H9 (cell line): ENCODE results near the gene FSTL4. TPM values are rescaled to one million over a fixed set of nuclear protein-coding genes. Genes with fewer than 3 reads are reported as not detected.

ENCODE experiments used
- DNase-seq: peaks from one replicate; pipeline ENCODE4 v3.0.0-alpha.2; 2017
- H2AFZ ChIP-seq: one replicate; pipeline ENCODE4 v1.6.1; 2013; ENCODE audit warnings: mild to moderate bottlenecking, low read length, control low read depth, moderate library complexity
- H2AK5ac ChIP-seq: 2 replicates; pipeline ENCODE4 v1.6.1; 2013; ENCODE audit warnings: low read length, control low read depth, mixed read lengths; ENCODE audit not compliant: insufficient read length
- H2BK120ac ChIP-seq: one replicate; pipeline ENCODE4 v1.6.1; 2013; ENCODE audit warnings: low read depth, mild to moderate bottlenecking, low read length, control low read depth, inconsistent platforms; ENCODE audit not compliant: poor library complexity, severe bottlenecking
- H2BK12ac ChIP-seq: 2 replicates; pipeline ENCODE4 v1.6.1; 2013; ENCODE audit warnings: low read length, control low read depth, mixed read lengths, low read depth; ENCODE audit not compliant: insufficient read length
- H2BK15ac ChIP-seq: 2 replicates; pipeline ENCODE4 v1.6.1; 2013; ENCODE audit warnings: low read depth, low read length, control low read depth
- H2BK20ac ChIP-seq: one replicate; pipeline ENCODE4 v1.6.1; 2013; ENCODE audit warnings: low read depth, mild to moderate bottlenecking, low read length, control low read depth, inconsistent platforms; ENCODE audit not compliant: poor library complexity, severe bottlenecking
- H2BK5ac ChIP-seq: 2 replicates; pipeline ENCODE4 v1.6.1; 2013; ENCODE audit warnings: low read length, control low read depth, mixed read lengths; ENCODE audit not compliant: insufficient read length
- H3K14ac ChIP-seq: 2 replicates; pipeline ENCODE4 v1.6.1; 2013; ENCODE audit warnings: low read length, control low read depth; ENCODE audit not compliant: insufficient read depth
- H3K18ac ChIP-seq: 2 replicates; pipeline ENCODE4 v1.6.1; 2013; ENCODE audit warnings: low read depth, mild to moderate bottlenecking, mixed read lengths, low read length, control low read depth; ENCODE audit not compliant: insufficient read length
- H3K23ac ChIP-seq: 2 replicates; pipeline ENCODE4 v1.6.1; 2013; ENCODE audit warnings: low read length, control low read depth, mixed read lengths, low read depth; ENCODE audit not compliant: insufficient read length
- H3K23me2 ChIP-seq: 2 replicates; pipeline ENCODE4 v1.6.1; 2013; ENCODE audit warnings: low read depth, mild to moderate bottlenecking, mixed read lengths, low read length, control low read depth; ENCODE audit not compliant: insufficient read length, poor library complexity, severe bottlenecking
- H3K27ac ChIP-seq: 2 replicates; pipeline ENCODE4 v1.5.1; 2013; ENCODE audit warnings: low read length, control low read depth, mixed read lengths, low read depth; ENCODE audit not compliant: insufficient read length
- H3K27me3 ChIP-seq: 2 replicates; pipeline ENCODE4 v1.6.1; 2013; ENCODE audit warnings: low read length, control low read depth, inconsistent platforms; ENCODE audit not compliant: insufficient read depth
- H3K4ac ChIP-seq: 2 replicates; pipeline ENCODE4 v1.6.1; 2013; ENCODE audit warnings: low read depth, mild to moderate bottlenecking, control low read depth, inconsistent platforms, low read length, moderate library complexity
- H3K4me1 ChIP-seq: 2 replicates; pipeline ENCODE4 v1.6.1; 2013; ENCODE audit warnings: low read length, control low read depth, inconsistent platforms; ENCODE audit not compliant: insufficient read depth
- H3K4me2 ChIP-seq: 2 replicates; pipeline ENCODE4 v1.6.1; 2013; ENCODE audit warnings: low read length, control low read depth, mixed read lengths; ENCODE audit not compliant: insufficient read length, insufficient read depth
- H3K56ac ChIP-seq: 2 replicates; pipeline ENCODE4 v1.6.1; 2013; ENCODE audit warnings: low read depth, mild to moderate bottlenecking, mixed read lengths, low read length, control low read depth; ENCODE audit not compliant: insufficient read length
- H3K79me1 ChIP-seq: 2 replicates; pipeline ENCODE4 v1.6.1; 2013; ENCODE audit warnings: low read depth, mild to moderate bottlenecking, moderate library complexity, low read length, control low read depth, inconsistent platforms; ENCODE audit not compliant: insufficient read depth, poor library complexity, severe bottlenecking
- H3K79me2 ChIP-seq: 2 replicates; pipeline ENCODE4 v1.6.1; 2013; ENCODE audit warnings: low read length, control low read depth, inconsistent platforms; ENCODE audit not compliant: insufficient read depth
- H3K9ac ChIP-seq: 2 replicates; pipeline ENCODE4 v1.6.1; 2013; ENCODE audit warnings: low read length, control low read depth, mixed read lengths; ENCODE audit not compliant: insufficient read length; ENCODE audit errors: extremely low read depth
- H3K9me3 ChIP-seq: one replicate; pipeline ENCODE4 v1.6.1; 2013; ENCODE audit warnings: low read depth, low read length, inconsistent platforms; ENCODE audit not compliant: control insufficient read depth
- H3T11ph ChIP-seq: one replicate; pipeline ENCODE4 v1.6.1; 2013; ENCODE audit warnings: mild to moderate bottlenecking, low read length, control low read depth, inconsistent platforms
- H4K20me1 ChIP-seq: one replicate; pipeline ENCODE4 v1.6.1; 2013; ENCODE audit not compliant: control insufficient read depth, insufficient read length, insufficient read depth
- H4K5ac ChIP-seq: 2 replicates; pipeline ENCODE4 v1.6.1; 2013; ENCODE audit warnings: low read depth, mild to moderate bottlenecking, mixed read lengths, low read length, control low read depth; ENCODE audit not compliant: insufficient read length
- H4K8ac ChIP-seq: replicated peaks from 2 replicates; pipeline ENCODE4 v1.6.1; 2013; ENCODE audit warnings: low read length, control low read depth, mixed read lengths, low read depth; ENCODE audit not compliant: insufficient read length
- H4K91ac ChIP-seq: 2 replicates; pipeline ENCODE4 v1.6.1; 2013; ENCODE audit warnings: low read depth, mild to moderate bottlenecking, moderate library complexity, mixed read lengths, low read length, control low read depth; ENCODE audit not compliant: insufficient read length
- H3K27ac Mint-ChIP-seq, 3 experiments: 2 replicates in 2 of 3; 3 replicates in 1 of 3; pipeline ENCODE4 v1.8.0; 2020 to 2021; ENCODE audit warnings: mixed read lengths in 3 of 3, mild to moderate bottlenecking in 1 of 3, moderate library complexity in 1 of 3
- H3K27me3 Mint-ChIP-seq: 2 replicates; pipeline ENCODE4 v1.8.0; 2021; ENCODE audit warnings: low read depth, mild to moderate bottlenecking, moderate library complexity, mixed read lengths
- H3K36me3 Mint-ChIP-seq, 3 experiments: 2 replicates in 2 of 3; 3 replicates in 1 of 3; pipeline ENCODE4 v1.8.0; 2020 to 2021; ENCODE audit warnings: low read depth in 3 of 3, mixed read lengths in 3 of 3; ENCODE audit not compliant: insufficient read depth in 1 of 3
- H3K4me1 Mint-ChIP-seq, 2 experiments: 2 replicates each; pipeline ENCODE4 v1.8.0; 2020; ENCODE audit warnings: mixed read lengths in 2 of 2
- H3K4me3 Mint-ChIP-seq, 2 experiments: 2 replicates in 1 of 2; 3 replicates in 1 of 2; pipeline ENCODE4 v1.8.0; 2020 to 2021; ENCODE audit warnings: mild to moderate bottlenecking in 2 of 2, mixed read lengths in 2 of 2, moderate library complexity in 1 of 2
- H3K9me3 Mint-ChIP-seq, 2 experiments: 2 replicates in 1 of 2; 3 replicates in 1 of 2; pipeline ENCODE4 v1.8.0; 2020; ENCODE audit warnings: mild to moderate bottlenecking in 2 of 2, mixed read lengths in 2 of 2, moderate library complexity in 1 of 2
- CTCF ChIP-seq: fragments of 200-600 bp; sonication (generic); conservative IDR thresholded peaks from 3 replicates; pipeline ENCODE4 v1.8.0; 2021; ENCODE audit warnings: antibody characterized with exemption, mild to moderate bottlenecking
- WGBS: extraction: QIAGEN DNeasy Blood & Tissue Kit; methylation state at CpG from one replicate; pipeline ENCODE4 v1.1.7; 2013; ENCODE audit warnings: missing lambda C conversion rate, low lambda C conversion rate, mixed read lengths; ENCODE audit not compliant: insufficient read length; ENCODE audit errors: extremely low coverage; 5-methylcytosine and 5-hydroxymethylcytosine counted together
- total RNA-seq: library from RNA; stranded (reverse); gene quantifications from 2 replicates; pipeline ENCODE4 v1.2.1, GENCODE V29; 2021

FSTL4 gene
- total RNA-seq, 1 experiment from 2014 or later, result 5.7 TPM

DNA sequence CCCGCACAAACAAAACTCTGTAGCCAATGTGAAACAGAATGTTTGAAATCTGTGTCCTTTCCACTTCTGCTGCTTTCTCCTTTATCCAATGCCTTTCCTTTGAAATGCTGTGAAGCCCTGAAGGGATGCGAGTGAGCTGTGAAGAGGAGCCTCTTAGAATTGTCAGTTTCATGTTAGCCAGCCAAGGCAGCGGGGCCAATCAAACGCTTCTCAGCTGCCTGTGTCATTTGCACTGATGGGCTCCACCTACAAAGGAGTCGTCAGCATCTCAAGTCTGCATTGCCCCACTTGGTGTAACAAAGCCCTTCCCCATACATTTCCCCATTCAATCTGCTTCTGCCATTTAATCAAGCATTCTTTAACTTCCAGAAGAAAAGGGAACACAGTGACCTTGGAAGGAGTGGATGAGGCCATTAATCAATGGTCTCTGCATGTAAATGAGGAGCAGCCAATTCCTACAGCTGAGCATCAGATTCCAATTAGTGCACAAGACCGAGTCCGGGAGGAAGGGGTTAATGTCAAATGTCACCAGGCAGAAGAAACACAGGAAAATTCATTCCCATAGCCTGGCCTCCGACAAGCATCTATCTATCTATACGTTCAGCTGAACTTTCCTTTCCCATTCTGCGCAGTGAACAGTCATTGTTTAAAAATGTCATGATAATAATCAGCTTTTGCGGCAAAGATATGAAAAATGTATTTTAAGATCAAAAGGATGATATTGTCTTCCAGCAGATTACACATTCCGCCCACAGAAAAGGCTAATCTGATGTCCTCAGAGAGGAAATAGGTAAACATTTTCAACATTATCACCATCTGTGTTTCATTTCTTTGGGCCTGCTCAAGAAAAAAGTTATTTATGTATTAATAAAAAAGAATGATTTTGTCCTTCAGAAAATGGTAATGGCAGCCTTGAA is 154.6 kb downstream of the FSTL4 start:
- no peak overlapping the region for H2AK5ac ChIP-seq
- no peak for TF ChIP-seq CTCF
- no peaks in the 10 kb centered on the region; the same call in 1 of the 2 replicates for H3K27me3 Mint-ChIP-seq
- H3K27ac ChIP-seq, result no peak overlapping the region
- no peaks in the 10 kb centered on the region; a peak in 2 of 5 replicates for H3K9me3 Mint-ChIP-seq
- no peak overlapping the region for H2BK120ac ChIP-seq
- H4K20me1 ChIP-seq, result no peaks in the 10 kb centered on the region
- H2BK12ac ChIP-seq, result no peak overlapping the region
- no peak overlapping the region for H3K4me2 ChIP-seq
- no peak overlapping the region for H2BK15ac ChIP-seq
- H4K91ac ChIP-seq, result no peak overlapping the region
- no peak overlapping the region for H3K4ac ChIP-seq
- H3K56ac ChIP-seq, result no peak overlapping the region
- no peak overlapping the region for H3K27ac Mint-ChIP-seq
- H2BK20ac ChIP-seq, result no peak overlapping the region
- no peak overlapping the region for H3K9ac ChIP-seq
- H3K23ac ChIP-seq, result no peak overlapping the region
- no peaks in the 10 kb centered on the region for H3K4me1 ChIP-seq
- H3K79me1 ChIP-seq, result no peaks in the 10 kb centered on the region
- H4K5ac ChIP-seq, result no peak overlapping the region
- H3K27me3 ChIP-seq, result no peaks in the 10 kb centered on the region
- H3K9me3 ChIP-seq, result no peaks in the 10 kb centered on the region
- H3K4me3 Mint-ChIP-seq, result no peak overlapping the region
- H3K4me1 Mint-ChIP-seq, result peaks cover 11 to 19% of the 10 kb centered on the region in 2 experiments
- no peaks in the 10 kb centered on the region for H3K36me3 Mint-ChIP-seq
- no peak overlapping the region for H3K14ac ChIP-seq
- H3T11ph ChIP-seq, result no peak overlapping the region
- H3K18ac ChIP-seq, result no peak overlapping the region
- H2BK5ac ChIP-seq, result no peak overlapping the region
- no peaks in the 10 kb centered on the region for H3K23me2 ChIP-seq
- DNase-seq, result peak; percentile 28
- no peak overlapping the region for H2AFZ ChIP-seq
- H4K8ac ChIP-seq, result no peak overlapping the region
- no peaks in the 10 kb centered on the region for H3K79me2 ChIP-seq
- no CpG with 5 or more reads among the region's 12 CpGs for WGBS
